Measurements from ENCODE around the gene C6orf163.
A peak's percentile ranks its signal among the peaks of the same experiment; 100 is the strongest.

The C6orf163 gene

DNA sequence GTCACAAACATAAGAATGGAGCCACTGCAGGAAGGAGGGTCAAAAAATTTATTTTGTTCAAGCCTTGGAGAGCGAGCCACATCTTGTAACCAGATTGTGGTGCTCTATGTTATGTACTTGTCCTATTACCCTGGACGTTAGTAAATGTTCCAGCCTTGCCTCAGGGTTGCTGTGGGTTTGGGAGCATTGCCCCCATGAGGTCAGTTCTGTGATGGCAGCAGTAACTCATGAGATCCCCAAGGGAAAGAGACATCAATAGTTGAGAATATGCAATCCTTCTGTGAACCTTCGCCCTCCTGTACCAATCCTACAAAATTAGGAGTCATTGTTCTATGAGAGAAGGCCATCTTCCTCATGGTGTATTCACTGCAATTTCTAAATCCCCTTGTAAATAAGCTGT is 46.7 kb downstream of the C6orf163 start:
- H3K4me3 ChIP-seq (ENCODE audit: low read length) = no peak overlapping the region
- no peaks in the 10 kb centered on the region for H3K4me1 ChIP-seq (ENCODE audit: insufficient read depth, low read length)
- 52% methylated on average over 3 of the region's 3 CpGs for WGBS
- H3K9me3 ChIP-seq (ENCODE audit: insufficient read depth, low read depth, low read length) = no peaks in the 10 kb centered on the region
- no peaks in the 10 kb centered on the region for H3K27me3 ChIP-seq (ENCODE audit: insufficient read depth, low read length)
- H3K36me3 ChIP-seq (ENCODE audit: insufficient read depth, low read length) = no peaks in the 10 kb centered on the region
- no peak overlapping the region for H3K27ac ChIP-seq (ENCODE audit: low read depth, low read length)
- H3K9ac ChIP-seq (ENCODE audit: low read depth, low read length) = no peak overlapping the region

DNA sequence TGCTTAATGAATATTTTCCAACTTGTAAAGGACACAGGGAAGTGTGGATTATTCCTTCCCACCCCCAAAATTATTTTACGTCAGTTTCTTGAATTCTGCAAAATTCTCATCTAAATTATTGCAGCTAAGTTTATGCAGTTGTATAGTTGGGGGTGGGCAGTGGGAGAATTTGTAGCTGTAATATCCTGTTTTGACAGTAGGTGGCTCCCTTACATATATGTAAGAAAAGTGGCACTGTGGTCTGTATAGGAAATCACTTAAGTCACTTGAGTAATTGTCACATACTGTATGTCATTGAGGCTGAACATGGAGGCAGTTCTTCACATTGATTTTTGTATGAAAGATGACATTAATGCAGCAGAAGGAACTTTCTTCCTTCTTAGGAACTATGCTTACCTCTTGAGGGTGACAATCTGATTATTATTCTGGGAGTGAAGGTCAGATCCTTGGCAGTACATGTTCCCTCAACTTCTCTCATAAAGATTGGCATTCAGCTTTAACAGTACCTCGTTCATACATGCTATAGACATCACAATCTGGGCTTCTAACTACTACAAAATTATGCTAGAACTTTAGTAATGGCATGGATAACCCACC is 48.5 kb downstream of the C6orf163 start:
- H3K4me3 ChIP-seq (ENCODE audit: low read length) = no peak overlapping the region
- no peaks in the 10 kb centered on the region for H3K36me3 ChIP-seq (ENCODE audit: insufficient read depth, low read length)
- no peaks in the 10 kb centered on the region for H3K27me3 ChIP-seq (ENCODE audit: insufficient read depth, low read length)
- no peak overlapping the region for H3K9ac ChIP-seq (ENCODE audit: low read depth, low read length)
- 13% methylated on average over 1 of the region's 2 CpGs for WGBS
- no peaks in the 10 kb centered on the region for H3K4me1 ChIP-seq (ENCODE audit: insufficient read depth, low read length)
- no peaks in the 10 kb centered on the region for H3K9me3 ChIP-seq (ENCODE audit: insufficient read depth, low read depth, low read length)
- no peak overlapping the region for H3K27ac ChIP-seq (ENCODE audit: low read depth, low read length)

DNA sequence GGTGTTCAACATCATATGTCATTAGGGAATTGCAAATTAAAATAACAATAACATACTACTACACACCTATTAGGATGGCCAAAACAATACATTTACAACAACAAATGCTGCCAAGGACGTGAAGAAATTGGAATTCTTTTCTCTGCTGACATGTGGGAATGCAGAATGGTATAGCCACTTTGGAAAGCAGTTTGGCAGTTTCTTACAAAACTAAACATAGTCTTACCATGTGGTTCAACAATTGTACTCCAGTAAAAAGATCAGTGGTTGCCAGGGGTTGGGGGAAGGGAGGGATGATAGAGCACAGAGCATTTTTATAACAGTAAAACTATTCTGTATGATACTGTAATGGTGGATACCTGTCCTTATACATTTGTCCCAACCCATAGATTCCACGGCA is 50.8 kb downstream of the C6orf163 start:
- Histone ChIP-seq H3K27me3 (ENCODE audit: insufficient read depth, low read length) (no peaks in the 10 kb centered on the region), H3K9me3 (ENCODE audit: insufficient read depth, low read depth, low read length) (no peaks in the 10 kb centered on the region), H3K9ac (ENCODE audit: low read depth, low read length) (no peak overlapping the region), H3K4me1 (ENCODE audit: insufficient read depth, low read length) (no peaks in the 10 kb centered on the region), H3K36me3 (ENCODE audit: insufficient read depth, low read length) (no peaks in the 10 kb centered on the region), H3K4me3 (ENCODE audit: low read length) (no peak overlapping the region), H3K27ac (ENCODE audit: low read depth, low read length) (no peak overlapping the region)
- 88% methylated on average over 2 of the region's 2 CpGs for WGBS

- H3K27ac ChIP-seq (ENCODE audit: low read depth, low read length) = no peak overlapping the region
- H3K9me3 ChIP-seq (ENCODE audit: insufficient read depth, low read depth, low read length) = no peaks in the 10 kb centered on the region
- no peaks in the 10 kb centered on the region for H3K36me3 ChIP-seq (ENCODE audit: insufficient read depth, low read length)
- no peak overlapping the region for H3K9ac ChIP-seq (ENCODE audit: low read depth, low read length)
- no peaks in the 10 kb centered on the region for H3K27me3 ChIP-seq (ENCODE audit: insufficient read depth, low read length)
- 91% methylated on average over 10 of the region's 10 CpGs for WGBS
- H3K4me1 ChIP-seq (ENCODE audit: insufficient read depth, low read length) = no peaks in the 10 kb centered on the region
- H3K4me3 ChIP-seq (ENCODE audit: low read length) = no peak overlapping the region
These were observed 52.2 kb downstream of the C6orf163 start for GRCh38 chr6:87396595-87397392.

DNA sequence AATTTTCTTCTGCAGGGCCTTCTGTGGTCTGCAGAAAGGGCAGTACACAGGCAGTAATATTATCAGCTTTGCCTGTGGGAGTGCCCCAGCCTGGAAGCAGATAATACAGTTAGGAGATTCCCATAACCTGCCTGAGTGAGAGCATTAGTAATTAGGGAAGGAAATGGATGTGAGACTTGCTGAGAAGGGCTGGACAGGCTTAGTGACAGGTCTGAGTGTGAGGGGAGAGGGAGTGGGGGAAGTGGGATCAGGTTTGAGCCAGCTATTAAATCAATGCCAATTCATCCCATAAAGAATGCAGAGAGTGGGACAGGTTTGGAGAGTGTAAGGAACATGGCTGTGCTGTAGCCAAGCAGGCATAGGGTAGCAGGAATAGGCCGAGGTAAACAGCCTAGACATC is 53.0 kb downstream of the C6orf163 start:
- WGBS = 93% methylated on average over 1 of the region's 1 CpG
- no peaks in the 10 kb centered on the region for H3K36me3 ChIP-seq (ENCODE audit: insufficient read depth, low read length)
- H3K27me3 ChIP-seq (ENCODE audit: insufficient read depth, low read length) = no peaks in the 10 kb centered on the region
- no peak overlapping the region for H3K27ac ChIP-seq (ENCODE audit: low read depth, low read length)
- H3K9ac ChIP-seq (ENCODE audit: low read depth, low read length) = no peak overlapping the region
- H3K4me3 ChIP-seq (ENCODE audit: low read length) = no peak overlapping the region
- no peaks in the 10 kb centered on the region for H3K9me3 ChIP-seq (ENCODE audit: insufficient read depth, low read depth, low read length)
- H3K4me1 ChIP-seq (ENCODE audit: insufficient read depth, low read length) = no peaks in the 10 kb centered on the region

GRCh38 chr6:87401832-87402231 is 57.2 kb downstream of the C6orf163 start:
- WGBS = 96% methylated on average over 3 of the region's 3 CpGs
- Histone ChIP-seq H3K4me1 (ENCODE audit: insufficient read depth, low read length) (no peaks in the 10 kb centered on the region), H3K27me3 (ENCODE audit: insufficient read depth, low read length) (no peaks in the 10 kb centered on the region), H3K4me3 (ENCODE audit: low read length) (no peak overlapping the region), H3K36me3 (ENCODE audit: insufficient read depth, low read length) (no peaks in the 10 kb centered on the region), H3K9me3 (ENCODE audit: insufficient read depth, low read depth, low read length) (no peaks in the 10 kb centered on the region), H3K9ac (ENCODE audit: low read depth, low read length) (no peak overlapping the region), H3K27ac (ENCODE audit: low read depth, low read length) (no peak overlapping the region)

GRCh38 chr6:87407561-87407900 is 62.9 kb downstream of the C6orf163 start:
- WGBS = 3% methylated on average over 10 of the region's 10 CpGs
- Histone ChIP-seq H3K36me3 (ENCODE audit: insufficient read depth, low read length) (no peaks in the 10 kb centered on the region), H3K27ac (ENCODE audit: low read depth, low read length) (no peak overlapping the region), H3K27me3 (ENCODE audit: insufficient read depth, low read length) (no peaks in the 10 kb centered on the region), H3K9ac (ENCODE audit: low read depth, low read length) (peak overlapping the region; percentile 9; the same call in 1 of the 2 replicates), H3K4me3 (ENCODE audit: low read length) (peak overlapping the region; percentile 95), H3K9me3 (ENCODE audit: insufficient read depth, low read depth, low read length) (no peaks in the 10 kb centered on the region), H3K4me1 (ENCODE audit: insufficient read depth, low read length) (no peaks in the 10 kb centered on the region)

- Histone ChIP-seq H3K9ac (ENCODE audit: low read depth, low read length) (peak within 1 kb of the TSS; percentile 69), H3K9me3 (ENCODE audit: insufficient read depth, low read depth, low read length) (no peaks in the 10 kb centered on the region), H3K27ac (ENCODE audit: low read depth, low read length) (0 out of 2 replicates have a peak within 1 kb of the TSS, but pooled peaks have one; percentile 38), H3K4me3 (ENCODE audit: low read length) (peak within 1 kb of the TSS; percentile 95), H3K27me3 (ENCODE audit: insufficient read depth, low read length) (no peaks in the 10 kb centered on the region), H3K4me1 (ENCODE audit: insufficient read depth, low read length) (no peaks in the 10 kb centered on the region), H3K36me3 (ENCODE audit: insufficient read depth, low read length) (no peaks in the 10 kb centered on the region)
- WGBS = under 1% methylated on average over 81 of the region's 82 CpGs
These were observed 63.5 kb downstream of the C6orf163 start, which contains the start of gene CFAP206 for GRCh38 chr6:87407901-87408720. TSS of gene CFAP206 (plus strand) at chr6:87407972. CDS start at chr6:87409840, 1,868 bp downstream.

DNA sequence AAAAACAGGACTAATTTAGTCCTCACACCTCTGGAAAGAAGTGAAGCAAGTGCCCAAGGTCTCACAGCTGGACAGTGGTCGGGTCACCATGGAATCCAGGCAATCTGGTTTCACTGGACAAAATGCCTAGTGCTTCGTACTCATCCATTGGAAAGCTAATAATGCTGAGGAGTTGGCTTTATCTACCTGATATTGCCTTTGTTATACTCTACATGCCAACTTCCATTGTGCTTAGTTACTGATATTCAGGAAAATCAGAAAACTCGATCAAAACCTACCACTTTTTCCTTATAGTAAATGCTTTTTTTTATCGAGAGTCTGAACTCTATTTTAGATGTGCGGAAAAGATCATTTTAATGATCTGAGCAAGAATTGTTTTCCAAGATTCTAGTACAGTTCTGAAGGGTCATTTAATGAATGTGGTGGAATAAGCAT is 64.1 kb downstream of the C6orf163 start:
- H3K9me3 ChIP-seq (ENCODE audit: insufficient read depth, low read depth, low read length) = no peaks in the 10 kb centered on the region
- H3K27ac ChIP-seq (ENCODE audit: low read depth, low read length) = 0 out of 2 replicates have a peak overlapping the region, but pooled peaks have one; percentile 38
- H3K36me3 ChIP-seq (ENCODE audit: insufficient read depth, low read length) = no peaks in the 10 kb centered on the region
- WGBS = 55% methylated on average over 4 of the region's 5 CpGs
- no peaks in the 10 kb centered on the region for H3K4me1 ChIP-seq (ENCODE audit: insufficient read depth, low read length)
- peak overlapping the region; percentile 69 for H3K9ac ChIP-seq (ENCODE audit: low read depth, low read length)
- H3K27me3 ChIP-seq (ENCODE audit: insufficient read depth, low read length) = no peaks in the 10 kb centered on the region
- peak overlapping the region; percentile 95 for H3K4me3 ChIP-seq (ENCODE audit: low read length)
